PFSK-1 (cell line): ENCODE measurements around the gene SPNS1.

Source experiments
- POLR2AphosphoS5 ChIP-seq: IDR thresholded peaks from 2 replicates; pipeline ENCODE4 v1.6.1; 2012; ENCODE audit warnings: low read depth, mild to moderate bottlenecking, control low read depth, low read length, moderate library complexity
- TAF1 ChIP-seq: IDR thresholded peaks from 2 replicates; pipeline ENCODE4 v1.6.1; 2012; ENCODE audit warnings: low read length, control low read depth, borderline replicate concordance; ENCODE audit not compliant: insufficient read depth
- TF ChIP-seq, protein P1 (sequence below), 2 experiments: IDR thresholded peaks; 2 replicates each; pipeline versions ENCODE4 v1.6.1 to v1.8.0; 2011 to 2012; ENCODE audit warnings: low read depth in 2 of 2, low read length in 2 of 2, control low read depth in 1 of 2, inconsistent platforms in 1 of 2, mild to moderate bottlenecking in 1 of 2, moderate library complexity in 1 of 2; ENCODE audit not compliant: insufficient read depth in 1 of 2

DNA sequence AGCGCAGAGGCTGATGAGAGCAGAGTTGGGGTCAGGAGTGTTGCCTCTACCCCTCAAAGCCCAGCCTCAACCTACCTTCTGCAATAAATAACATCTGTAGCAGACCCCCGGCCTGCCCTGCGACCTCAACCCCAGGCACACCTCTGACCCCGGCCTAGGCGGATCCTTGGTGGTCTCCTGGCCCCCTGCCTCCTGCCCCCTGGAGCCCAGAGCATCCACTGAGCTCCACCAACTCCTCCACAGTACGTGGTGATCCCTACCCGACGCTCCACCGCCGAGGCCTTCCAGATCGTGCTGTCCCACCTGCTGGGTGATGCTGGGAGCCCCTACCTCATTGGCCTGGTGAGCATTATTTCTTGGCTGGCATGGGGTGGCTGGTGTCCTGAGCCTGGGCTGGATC lies 8.4 kb downstream of the SPNS1 start:
- TF ChIP-seq POLR2AphosphoS5 (no peak), TAF1 (no peak)
- TF ChIP-seq, protein P1, sequence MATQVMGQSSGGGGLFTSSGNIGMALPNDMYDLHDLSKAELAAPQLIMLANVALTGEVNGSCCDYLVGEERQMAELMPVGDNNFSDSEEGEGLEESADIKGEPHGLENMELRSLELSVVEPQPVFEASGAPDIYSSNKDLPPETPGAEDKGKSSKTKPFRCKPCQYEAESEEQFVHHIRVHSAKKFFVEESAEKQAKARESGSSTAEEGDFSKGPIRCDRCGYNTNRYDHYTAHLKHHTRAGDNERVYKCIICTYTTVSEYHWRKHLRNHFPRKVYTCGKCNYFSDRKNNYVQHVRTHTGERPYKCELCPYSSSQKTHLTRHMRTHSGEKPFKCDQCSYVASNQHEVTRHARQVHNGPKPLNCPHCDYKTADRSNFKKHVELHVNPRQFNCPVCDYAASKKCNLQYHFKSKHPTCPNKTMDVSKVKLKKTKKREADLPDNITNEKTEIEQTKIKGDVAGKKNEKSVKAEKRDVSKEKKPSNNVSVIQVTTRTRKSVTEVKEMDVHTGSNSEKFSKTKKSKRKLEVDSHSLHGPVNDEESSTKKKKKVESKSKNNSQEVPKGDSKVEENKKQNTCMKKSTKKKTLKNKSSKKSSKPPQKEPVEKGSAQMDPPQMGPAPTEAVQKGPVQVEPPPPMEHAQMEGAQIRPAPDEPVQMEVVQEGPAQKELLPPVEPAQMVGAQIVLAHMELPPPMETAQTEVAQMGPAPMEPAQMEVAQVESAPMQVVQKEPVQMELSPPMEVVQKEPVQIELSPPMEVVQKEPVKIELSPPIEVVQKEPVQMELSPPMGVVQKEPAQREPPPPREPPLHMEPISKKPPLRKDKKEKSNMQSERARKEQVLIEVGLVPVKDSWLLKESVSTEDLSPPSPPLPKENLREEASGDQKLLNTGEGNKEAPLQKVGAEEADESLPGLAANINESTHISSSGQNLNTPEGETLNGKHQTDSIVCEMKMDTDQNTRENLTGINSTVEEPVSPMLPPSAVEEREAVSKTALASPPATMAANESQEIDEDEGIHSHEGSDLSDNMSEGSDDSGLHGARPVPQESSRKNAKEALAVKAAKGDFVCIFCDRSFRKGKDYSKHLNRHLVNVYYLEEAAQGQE (IDR thresholded peaks at IDR 0.05; ENCODE audit: insufficient read depth in 1 of 2, low read depth in 2 of 2, low read length in 2 of 2): no peak
